HepG2 (cell line): ENCODE data around the gene NEDD4L. TPM values are rescaled to one million over a fixed set of nuclear protein-coding genes. Genes with fewer than 3 reads are reported as not detected.

ENCODE experiments used
- ATAC-seq: fragments of 200-7000 bp; cut with Tn5 transposase; 3 replicates; pipeline ENCODE4 v1.9.1; 2020; ENCODE audit warnings: mild to moderate bottlenecking, moderate library complexity
- BruUV-seq: library from RNA; stranded (reverse); fragments of 400-500 nt; replicated peaks from 2 replicates; lab custom pipeline; 2021; lab: Mats Ljungman, UMichigan
- CTCF ChIA-PET: fragments of 300-600 bp; formaldehyde crosslinking; extraction: SDS; loops from one replicate; lab custom pipeline; 2021; ENCODE audit warnings: low total read pairs, inconsistent platforms, low intra/inter-chr PET ratio; lab: Yijun Ruan, JAX
- POLR2A ChIA-PET: fragments of 350-600 bp; sonication (Branson Sonifier 250); formaldehyde crosslinking; loops from one replicate; lab custom pipeline; 2020; ENCODE audit warnings: antibody characterized with exemption, inconsistent platforms; lab: Yijun Ruan, JAX
- DNase-seq: peaks from one replicate; pipeline ENCODE4 v3.0.0-alpha.2; 2015; ENCODE audit warnings: low spot score
- FAIRE-seq: peaks from 3 replicates; lab custom pipeline; 2011; peaks lifted over from hg19 to GRCh38; lab: Jason Lieb, UNC
- H2AFZ ChIP-seq: one replicate; pipeline ENCODE4 v1.6.1; 2011; ENCODE audit warnings: low read length, inconsistent platforms
- H3K27ac ChIP-seq: fragments of 300-600 bp; 3 replicates; pipeline ENCODE4 v1.8.0; 2011; ENCODE audit warnings: mixed run types, mild to moderate bottlenecking, mixed read lengths, low read length, inconsistent platforms; ENCODE audit not compliant: insufficient read depth; ENCODE audit errors: extremely low read length
- H3K27me3 ChIP-seq, 2 experiments: fragments of 200-600 bp in 1 of 2; 2 replicates in 1 of 2; 3 replicates in 1 of 2; pipeline versions ENCODE4 v1.6.0 to v1.8.0; 2011; ENCODE audit warnings: low read length in 2 of 2, mild to moderate bottlenecking in 2 of 2, moderate library complexity in 2 of 2, inconsistent platforms in 1 of 2; ENCODE audit not compliant: insufficient read depth in 2 of 2, control insufficient read depth in 1 of 2
- H3K36me3 ChIP-seq, 2 experiments: fragments of 200-600 bp in 1 of 2; replicated peaks in 1 of 2; 2 replicates in 1 of 2; 3 replicates in 1 of 2; pipeline versions ENCODE4 v1.5.1 to v1.8.0; 2011; ENCODE audit warnings: low read length in 2 of 2, inconsistent platforms in 1 of 2; ENCODE audit not compliant: insufficient read depth in 2 of 2, control insufficient read depth in 1 of 2
- H3K4me1 ChIP-seq: 2 replicates; pipeline ENCODE4 v1.5.1; 2012; ENCODE audit warnings: low read length, inconsistent platforms; ENCODE audit not compliant: insufficient read depth
- H3K4me2 ChIP-seq: 2 replicates; pipeline ENCODE4 v1.6.0; 2011; ENCODE audit warnings: low read depth, low read length, inconsistent platforms
- H3K4me3 ChIP-seq, 3 experiments: fragments of 200-600 bp in 1 of 3; sonication (generic), shearing (Covaris generic) in 1 of 3; replicated peaks in 1 of 3; 2 replicates each; pipeline ENCODE4 v1.5.1; 2011 to 2016; ENCODE audit warnings: low read length in 3 of 3, inconsistent platforms in 2 of 3, low read depth in 2 of 3, mild to moderate bottlenecking in 2 of 3, control low read depth in 1 of 3, mixed read lengths in 1 of 3; ENCODE audit not compliant: insufficient read depth in 1 of 3
- H3K79me2 ChIP-seq: one replicate; pipeline ENCODE4 v1.6.1; 2011; ENCODE audit warnings: low read length, inconsistent platforms; ENCODE audit not compliant: insufficient read depth
- H3K9ac ChIP-seq: 2 replicates; pipeline ENCODE4 v1.6.0; 2011; ENCODE audit warnings: mild to moderate bottlenecking, low read depth, low read length, inconsistent platforms; ENCODE audit not compliant: insufficient read depth
- H3K9me3 ChIP-seq: 2 replicates; pipeline ENCODE4 v1.5.1; 2012; ENCODE audit warnings: mild to moderate bottlenecking, low read length
- H4K20me1 ChIP-seq: 2 replicates; pipeline ENCODE4 v1.6.0; 2011; ENCODE audit warnings: inconsistent platforms, mild to moderate bottlenecking, low read length, moderate library complexity; ENCODE audit not compliant: insufficient read depth
- DDIT3 ChIP-seq: sonication (generic); formaldehyde crosslinking; IDR thresholded peaks from 2 replicates; pipeline ENCODE4 v1.4.0; 2020; ENCODE audit warnings: mild to moderate bottlenecking, missing genetic modification reagents
- NRL ChIP-seq: sonication (generic); formaldehyde crosslinking; IDR thresholded peaks from 2 replicates; pipeline ENCODE4 v1.5.0; 2020; ENCODE audit warnings: missing genetic modification reagents, mild to moderate bottlenecking, moderate library complexity, borderline replicate concordance
- ZNF749 ChIP-seq: sonication (generic); formaldehyde crosslinking; IDR thresholded peaks from 2 replicates; pipeline ENCODE4 v1.8.0; 2022; ENCODE audit warnings: mild to moderate bottlenecking, missing genetic modification reagents, moderate library complexity, borderline replicate concordance
- ZSCAN30 ChIP-seq: sonication (generic); formaldehyde crosslinking; IDR thresholded peaks from 2 replicates; pipeline ENCODE4 v1.5.0; 2020; ENCODE audit warnings: mild to moderate bottlenecking, missing genetic modification reagents
- WGBS: methylation state at CpG from one replicate; pipeline ENCODE4 v1.1.6; 2017; ENCODE audit warnings: low lambda C conversion rate; 5-methylcytosine and 5-hydroxymethylcytosine counted together
- in situ Hi-C: cut with HindIII; loops from 2 replicates; pipeline ENCODE4 v1.10.0; 2017; ENCODE audit warnings: low pct_unique_long_range_greater_than_20kb; ENCODE audit not compliant: extremely low pct_ligation_motif_present
- intact Hi-C: fragments of 100-400 bp; cut with micrococcal nuclease; formaldehyde crosslinking; loops from one replicate; pipeline ENCODE4 v1.10.0; 2022; ENCODE audit not compliant: unreplicated experiment
- polyA plus RNA-seq, 8 experiments: library from polyadenylated mRNA; depleted of rRNA in 3 of 8; stranded (reverse) in 7 of 8; unstranded in 1 of 8; fragments of >200 nt; fragmentation: Illumina TruSeq in 4 of 8; extraction: Trizol in 4 of 8; gene quantifications; 2 replicates each; pipeline versions ENCODE4 v1.2.1 to v1.2.3, GENCODE V29; 2011 to 2016; ENCODE audit warnings: low read depth in 4 of 8, missing spikeins in 1 of 8, mixed read lengths in 1 of 8; ENCODE audit not compliant: insufficient read depth in 1 of 8
- total RNA-seq, 5 experiments: library from RNA; depleted of rRNA; stranded (reverse); fragments of >200 nt; fragmentation: Illumina TruSeq; extraction: Trizol; gene quantifications; 2 replicates each; pipeline ENCODE4 v1.2.3, GENCODE V29; 2016; ENCODE audit warnings: low read depth in 1 of 5

NEDD4L gene
- total and polyA plus RNA-seq, 2 of the 13 experiments (the other 11 are each of a cell fraction or from before 2014, with no cell fraction given): 168 to 390 TPM

GRCh38 chr18:58351776-58352175, 307.8 kb downstream of the NEDD4L start:
- Histone ChIP-seq H3K79me2 (no peaks in the 10 kb centered on the region), H3K4me3 (no peak overlapping the region), H3K4me1 (no peaks in the 10 kb centered on the region), H3K9ac (no peak overlapping the region), H2AFZ (no peak overlapping the region), H4K20me1 (no peaks in the 10 kb centered on the region), H3K9me3 (no peaks in the 10 kb centered on the region), H3K27me3 (no peaks in the 10 kb centered on the region), H3K27ac (no peak overlapping the region), H3K4me2 (no peak overlapping the region), H3K36me3 (peaks cover 5 to 57% of the 10 kb centered on the region in 2 experiments; a peak in 4 of 5 replicates)
- in situ Hi-C loops: no loop called here
- intact Hi-C loops: no loop called here
- 92% methylated on average over 3 of the region's 3 CpGs for WGBS
- TF ChIP-seq ZSCAN30 (CRISPR knock-in tag): no peak
- no peak for TF ChIP-seq ZNF749 (CRISPR knock-in tag)
- no TSS peak for BruUV-seq
- FAIRE-seq (no peak), ATAC-seq (no peak), DNase-seq (no peak)
- ChIA-PET CTCF (no interaction called here), POLR2A (no interaction called here)

DNA sequence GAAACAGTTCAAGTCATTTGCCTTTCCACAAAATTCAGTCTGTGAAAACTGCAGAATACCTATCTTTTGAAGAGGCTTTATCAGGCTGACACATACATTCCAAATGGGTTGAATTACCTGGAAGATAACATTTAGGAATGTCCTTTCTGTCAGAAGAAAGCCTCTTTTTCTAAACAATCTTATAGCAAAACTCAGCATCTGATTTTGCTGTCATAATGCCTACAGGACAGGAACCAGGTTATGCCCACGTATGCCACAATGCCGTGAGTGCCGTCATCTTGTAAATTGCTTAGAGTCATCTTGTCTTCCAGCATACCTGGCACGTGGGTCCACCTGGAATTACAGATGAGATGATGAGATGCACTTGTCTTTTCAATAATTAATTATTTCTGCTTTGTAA, 309.6 kb downstream of the NEDD4L start:
- in situ Hi-C loops (no loop called here), intact Hi-C loops (no loop called here)
- Histone ChIP-seq H3K9ac (no peak overlapping the region), H3K4me3 (no peak overlapping the region), H4K20me1 (no peaks in the 10 kb centered on the region), H3K4me1 (no peaks in the 10 kb centered on the region), H3K27ac (no peak overlapping the region), H3K4me2 (no peak overlapping the region), H3K36me3 (peaks cover 3 to 69% of the 10 kb centered on the region in 2 experiments; a peak in 4 of 5 replicates), H3K27me3 (no peaks in the 10 kb centered on the region), H3K79me2 (no peaks in the 10 kb centered on the region), H2AFZ (no peak overlapping the region), H3K9me3 (no peaks in the 10 kb centered on the region)
- DNase-seq (no peak), ATAC-seq (no peak), FAIRE-seq (no peak)
- WGBS: 98% methylated on average over 4 of the region's 4 CpGs
- POLR2A ChIA-PET: no interaction called here
- no TSS peak for BruUV-seq
- CTCF ChIA-PET: no interaction called here
- TF ChIP-seq NRL (CRISPR knock-in tag) (no peak), DDIT3 (CRISPR knock-in tag) (no peak)
